Measurements from ENCODE around the gene CAMK2A. TPM values are rescaled to one million over a fixed set of nuclear protein-coding genes. Genes with fewer than 3 reads are reported as not detected.

Gene CAMK2A
- polyA plus RNA-seq, 2 of the 4 experiments (the other 2 are of a cell fraction) = 0.09 to 0.93 TPM

GRCh38 chr5:150208187-150209098, 81.1 kb downstream of the CAMK2A start:
- ATAC-seq (peak; percentile 45 to 63; a peak in 4 of 6 replicates), FAIRE-seq (no peak), DNase-seq (ENCODE audit: low read depth in 1 of 2, low spot score in 1 of 2) (peak; percentile 14 to 59)
- ChIA-PET POLR2A (no interaction called here), CTCF (interaction anchor here (1.2 to 6.7 kb wide), 5 partner anchors 9 to 374 kb away, joined by 3 to 57 read pairs (median 4); partner anchors contain the start of gene ARSI)
- no peaks in the 10 kb centered on the region for H3K9me3 ChIP-seq
- peaks cover 7% of the 10 kb centered on the region; the same call in 1 of the 3 replicates for H3K4me1 ChIP-seq
- H3K27ac ChIP-seq = peak overlapping the region in 1 of 2 experiments; percentile 66; a peak in 3 of 6 replicates
- TF ChIP-seq EHF (CRISPR knock-in tag; IDR thresholded peaks at IDR 0.05) (no peak), CEBPB (IDR thresholded peaks at IDR 0.05) (no peak), GATA3 (IDR thresholded peaks at IDR 0.05; ENCODE audit: borderline replicate concordance) (no peak), CHD2 (IDR thresholded peaks at IDR 0.05; ENCODE audit: low read length, partially characterized antibody) (no peak), KDM5A (IDR thresholded peaks at IDR 0.05) (no peak), POLR2AphosphoS2 (conservative IDR thresholded peaks at IDR 0.05; ENCODE audit: low read length) (no peak)
- peak overlapping the region; percentile 19; the same call in 1 of the 3 replicates for H3K4me2 ChIP-seq
- WGBS (ENCODE audit: missing lambda C conversion rate) = 58% methylated on average over 18 of the region's 19 CpGs
- H3K4me3 ChIP-seq = no peak overlapping the region

- H3K27ac ChIP-seq = no peak overlapping the region
- H3K4me3 ChIP-seq = no peak overlapping the region
- H3K9me3 ChIP-seq = no peaks in the 10 kb centered on the region
- FAIRE-seq (no peak), DNase-seq (ENCODE audit: low read depth in 1 of 2, low spot score in 1 of 2) (no peak), ATAC-seq (no peak)
- ChIA-PET CTCF (interaction anchor here (0.5 to 6.7 kb wide), 7 partner anchors 11 to 1032 kb away, joined by 3 to 57 read pairs (median 4); no protein-coding TSS in a partner anchor), POLR2A (no interaction called here)
- peaks cover 7% of the 10 kb centered on the region; the same call in 1 of the 3 replicates for H3K4me1 ChIP-seq
- H3K4me2 ChIP-seq = no peak overlapping the region
- 80% methylated on average over 5 of the region's 6 CpGs for WGBS (ENCODE audit: missing lambda C conversion rate)
- TF ChIP-seq HOXB5 (CRISPR knock-in tag; IDR thresholded peaks at IDR 0.05) = no peak
- TF ChIP-seq ELK1 (IDR thresholded peaks at IDR 0.05; ENCODE audit: low read depth, low read length) = no peak
- no peak for TF ChIP-seq EHF (CRISPR knock-in tag; IDR thresholded peaks at IDR 0.05)
- no peak for TF ChIP-seq RNF2 (IDR thresholded peaks at IDR 0.05; ENCODE audit: borderline replicate concordance, low read depth)
- no peak for TF ChIP-seq SMC3 (IDR thresholded peaks at IDR 0.05)
- no peak for TF ChIP-seq POLR2AphosphoS2 (conservative IDR thresholded peaks at IDR 0.05; ENCODE audit: low read length)
- no peak for TF ChIP-seq ZFP36 (IDR thresholded peaks at IDR 0.05; ENCODE audit: borderline replicate concordance, partially characterized antibody)
- TF ChIP-seq HDAC2 (IDR thresholded peaks at IDR 0.05) = no peak
- no peak for TF ChIP-seq TP53 (CRISPR knock-in tag; IDR thresholded peaks at IDR 0.05)
- TF ChIP-seq FOSL2 (IDR thresholded peaks at IDR 0.05) = no peak
- no peak for TF ChIP-seq FOSL2 (CRISPR knock-in tag; IDR thresholded peaks at IDR 0.05)
- TF ChIP-seq, protein P1, sequence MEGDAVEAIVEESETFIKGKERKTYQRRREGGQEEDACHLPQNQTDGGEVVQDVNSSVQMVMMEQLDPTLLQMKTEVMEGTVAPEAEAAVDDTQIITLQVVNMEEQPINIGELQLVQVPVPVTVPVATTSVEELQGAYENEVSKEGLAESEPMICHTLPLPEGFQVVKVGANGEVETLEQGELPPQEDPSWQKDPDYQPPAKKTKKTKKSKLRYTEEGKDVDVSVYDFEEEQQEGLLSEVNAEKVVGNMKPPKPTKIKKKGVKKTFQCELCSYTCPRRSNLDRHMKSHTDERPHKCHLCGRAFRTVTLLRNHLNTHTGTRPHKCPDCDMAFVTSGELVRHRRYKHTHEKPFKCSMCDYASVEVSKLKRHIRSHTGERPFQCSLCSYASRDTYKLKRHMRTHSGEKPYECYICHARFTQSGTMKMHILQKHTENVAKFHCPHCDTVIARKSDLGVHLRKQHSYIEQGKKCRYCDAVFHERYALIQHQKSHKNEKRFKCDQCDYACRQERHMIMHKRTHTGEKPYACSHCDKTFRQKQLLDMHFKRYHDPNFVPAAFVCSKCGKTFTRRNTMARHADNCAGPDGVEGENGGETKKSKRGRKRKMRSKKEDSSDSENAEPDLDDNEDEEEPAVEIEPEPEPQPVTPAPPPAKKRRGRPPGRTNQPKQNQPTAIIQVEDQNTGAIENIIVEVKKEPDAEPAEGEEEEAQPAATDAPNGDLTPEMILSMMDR (IDR thresholded peaks at IDR 0.05) = no peak
- no peak for TF ChIP-seq HOXB13 (CRISPR knock-in tag; IDR thresholded peaks at IDR 0.05; ENCODE audit: low read depth)
- no peak for TF ChIP-seq SREBF2 (IDR thresholded peaks at IDR 0.05)
- no peak for TF ChIP-seq RARB (CRISPR knock-in tag; IDR thresholded peaks at IDR 0.05)
- no peak for TF ChIP-seq GATA3 (IDR thresholded peaks at IDR 0.05; ENCODE audit: borderline replicate concordance)
- no peak for TF ChIP-seq HOXA7 (CRISPR knock-in tag; IDR thresholded peaks at IDR 0.05)
- TF ChIP-seq, protein P2, sequence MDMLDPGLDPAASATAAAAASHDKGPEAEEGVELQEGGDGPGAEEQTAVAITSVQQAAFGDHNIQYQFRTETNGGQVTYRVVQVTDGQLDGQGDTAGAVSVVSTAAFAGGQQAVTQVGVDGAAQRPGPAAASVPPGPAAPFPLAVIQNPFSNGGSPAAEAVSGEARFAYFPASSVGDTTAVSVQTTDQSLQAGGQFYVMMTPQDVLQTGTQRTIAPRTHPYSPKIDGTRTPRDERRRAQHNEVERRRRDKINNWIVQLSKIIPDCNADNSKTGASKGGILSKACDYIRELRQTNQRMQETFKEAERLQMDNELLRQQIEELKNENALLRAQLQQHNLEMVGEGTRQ (IDR thresholded peaks at IDR 0.05) = no peak
- no peak for TF ChIP-seq FOSB (CRISPR knock-in tag; IDR thresholded peaks at IDR 0.05)
Measured at GRCh38 chr5:150206779-150207115, 82.8 kb downstream of the CAMK2A start.

All from A549 (cell line).